Measurements from ENCODE around the gene MATCAP1.

GRCh38 chr16:67179421-67180080 is 4.2 kb downstream of the MATCAP1 start:
- TF ChIP-seq, protein P1, sequence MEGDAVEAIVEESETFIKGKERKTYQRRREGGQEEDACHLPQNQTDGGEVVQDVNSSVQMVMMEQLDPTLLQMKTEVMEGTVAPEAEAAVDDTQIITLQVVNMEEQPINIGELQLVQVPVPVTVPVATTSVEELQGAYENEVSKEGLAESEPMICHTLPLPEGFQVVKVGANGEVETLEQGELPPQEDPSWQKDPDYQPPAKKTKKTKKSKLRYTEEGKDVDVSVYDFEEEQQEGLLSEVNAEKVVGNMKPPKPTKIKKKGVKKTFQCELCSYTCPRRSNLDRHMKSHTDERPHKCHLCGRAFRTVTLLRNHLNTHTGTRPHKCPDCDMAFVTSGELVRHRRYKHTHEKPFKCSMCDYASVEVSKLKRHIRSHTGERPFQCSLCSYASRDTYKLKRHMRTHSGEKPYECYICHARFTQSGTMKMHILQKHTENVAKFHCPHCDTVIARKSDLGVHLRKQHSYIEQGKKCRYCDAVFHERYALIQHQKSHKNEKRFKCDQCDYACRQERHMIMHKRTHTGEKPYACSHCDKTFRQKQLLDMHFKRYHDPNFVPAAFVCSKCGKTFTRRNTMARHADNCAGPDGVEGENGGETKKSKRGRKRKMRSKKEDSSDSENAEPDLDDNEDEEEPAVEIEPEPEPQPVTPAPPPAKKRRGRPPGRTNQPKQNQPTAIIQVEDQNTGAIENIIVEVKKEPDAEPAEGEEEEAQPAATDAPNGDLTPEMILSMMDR (IDR thresholded peaks at IDR 0.05; ENCODE audit: borderline replicate concordance, extremely low read depth, low read length, poor library complexity, severe bottlenecking), result peak; percentile 45
- no peak for TF ChIP-seq EZH2 (IDR thresholded peaks at IDR 0.05; ENCODE audit: borderline replicate concordance, low read depth, low read length, severe bottlenecking)
